ENCODE data around the gene ANKS6. TPM values are rescaled to one million over a fixed set of nuclear protein-coding genes. Genes with fewer than 3 reads are reported as not detected.

The ANKS6 gene
- total RNA-seq, 4 donors from 2014 or later = 42.2 to 56.6 (median 49.9) TPM

- Histone ChIP-seq H3K9me3 (no peaks in the 10 kb centered on the region), H3K27me3 (no peaks in the 10 kb centered on the region), H3K4me1 (peaks cover 23 to 24% of the 10 kb centered on the region in 2 donors), H3K36me3 (no peaks in the 10 kb centered on the region), H3K27ac (peak within 1 kb of the TSS; percentile 61 to 86 (median 66)), H3K4me3 (replicated peaks in 1 of 3) (peak within 1 kb of the TSS in 2 of 3 donors; percentile 43 to 56)
- DNase-seq = peak; percentile 58 to 60
- intact Hi-C loops (cut with DNase I) = no loop called here
- peak in 1 of 6 experiments; percentile 11 for TF ChIP-seq CTCF (IDR thresholded peaks at IDR 0.05)
- peak; percentile 31 to 76 for TF ChIP-seq POLR2A (IDR thresholded peaks at IDR 0.05)
- WGBS, 2 donors = 53 to 58% methylated on average over 9 of the region's 51 CpGs
Measured at GRCh38 chr9:98807070-98807813, 10.9 kb upstream of the ANKS6 start, which contains the start of gene GALNT12. Gene GALNT12, plus strand, starts transcription at chr9:98807670. Its CDS starts 29 bp downstream, at chr9:98807699.

- Histone ChIP-seq H3K36me3 (no peaks in the 10 kb centered on the region), H3K9me3 (no peaks in the 10 kb centered on the region), H3K27me3 (no peaks in the 10 kb centered on the region), H3K4me3 (replicated peaks in 1 of 3) (no peak overlapping the region), H3K4me1 (peaks cover 23 to 24% of the 10 kb centered on the region in 2 donors), H3K27ac (no peak overlapping the region)
- intact Hi-C loops (cut with DNase I) = no loop called here
- TF ChIP-seq CTCF (IDR thresholded peaks at IDR 0.05) (peak in 1 of 6 experiments; percentile 31), POLR2A (IDR thresholded peaks at IDR 0.05) (no peak)
- no peak for DNase-seq
- 84 to 87% methylated on average over 8 of the region's 8 CpGs for WGBS, 2 donors
Measured at GRCh38 chr9:98806394-98807035, 10.2 kb upstream of the ANKS6 start.

- H3K4me1 ChIP-seq = peaks cover 23 to 24% of the 10 kb centered on the region in 2 donors
- no peak for DNase-seq
- no peaks in the 10 kb centered on the region for H3K27me3 ChIP-seq
- no peaks in the 10 kb centered on the region for H3K9me3 ChIP-seq
- 79 to 86% methylated on average over 8 of the region's 8 CpGs for WGBS, 2 donors
- no peak overlapping the region for H3K4me3 ChIP-seq (replicated peaks in 1 of 3)
- H3K36me3 ChIP-seq = no peaks in the 10 kb centered on the region
- intact Hi-C loops (cut with DNase I) = no loop called here
- H3K27ac ChIP-seq = no peak overlapping the region
- TF ChIP-seq CTCF (IDR thresholded peaks at IDR 0.05) (no peak), POLR2A (IDR thresholded peaks at IDR 0.05) (no peak)
Measured at GRCh38 chr9:98805506-98806272, 9.3 kb upstream of the ANKS6 start.

- Histone ChIP-seq H3K36me3 (no peaks in the 10 kb centered on the region), H3K27ac (no peak overlapping the region), H3K4me1 (peaks cover 16 to 19% of the 10 kb centered on the region in 2 donors), H3K4me3 (replicated peaks in 1 of 3) (no peak overlapping the region), H3K9me3 (no peaks in the 10 kb centered on the region), H3K27me3 (no peaks in the 10 kb centered on the region)
- intact Hi-C loops (cut with DNase I) = no loop called here
- 50 to 74% methylated on average over 2 of the region's 2 CpGs for WGBS, 2 donors
- no peak for TF ChIP-seq CTCF (IDR thresholded peaks at IDR 0.05)
- no peak for TF ChIP-seq POLR2A (IDR thresholded peaks at IDR 0.05)
- DNase-seq = no peak
Measured at GRCh38 chr9:98804083-98804482, 7.7 kb upstream of the ANKS6 start.
